Muscle of back (tissue), 13 donors: ENCODE results near the gene CALM1. TPM values are rescaled to one million over a fixed set of nuclear protein-coding genes. Genes with fewer than 3 reads are reported as not detected.

Experiments used
- DNase-seq, 3 donors: peaks; one replicate each; pipeline versions ENCODE4 v3.0.0 to v3.0.0-alpha.2; 2013
- long read RNA-seq, 9 donors: transcript quantifications; one replicate each; lab custom pipeline, GENCODE V29; 2026
- polyA plus RNA-seq, 10 donors: library from polyadenylated mRNA; unstranded; fragments of 120-200 nt; gene quantifications; one replicate each; pipeline ENCODE4 v1.2.1, GENCODE V29; 2013; ENCODE audit not compliant: insufficient read length in 10 of 10

The CALM1 gene
- 100 to 1,000 TPM; 198 to 307 (median 264) TPM for polyA plus RNA-seq
- long read RNA-seq, donor 1, full-length matches to known transcripts: 311 of 525 reads
- long read RNA-seq, donor 1, partial matches to known transcripts: 214 of 525 reads
- long read RNA-seq, donor 1, other reads (novel, unspliced or antisense): 0 of 525 reads
- long read RNA-seq, donor 2, full-length matches to known transcripts: 239 of 364 reads
- long read RNA-seq, donor 2, partial matches to known transcripts: 125 of 364 reads
- long read RNA-seq, donor 2, other reads (novel, unspliced or antisense): 0 of 364 reads
- long read RNA-seq, donor 3, full-length matches to known transcripts: 3 of 3 reads
- long read RNA-seq, donor 3, partial matches to known transcripts: 0 of 3 reads
- long read RNA-seq, donor 3, other reads (novel, unspliced or antisense): 0 of 3 reads
- long read RNA-seq, donor 4, full-length matches to known transcripts: 207 of 311 reads
- long read RNA-seq, donor 4, partial matches to known transcripts: 104 of 311 reads
- long read RNA-seq, donor 4, other reads (novel, unspliced or antisense): 0 of 311 reads
- long read RNA-seq, donor 5, full-length matches to known transcripts: 442 of 689 reads
- long read RNA-seq, donor 5, partial matches to known transcripts: 233 of 689 reads
- long read RNA-seq, donor 5, other reads (novel, unspliced or antisense): 14 of 689 reads
- long read RNA-seq, donor 6, full-length matches to known transcripts: 358 of 537 reads
- long read RNA-seq, donor 6, partial matches to known transcripts: 173 of 537 reads
- long read RNA-seq, donor 6, other reads (novel, unspliced or antisense): 6 of 537 reads
- long read RNA-seq, donor 7, full-length matches to known transcripts: 200 of 270 reads
- long read RNA-seq, donor 7, partial matches to known transcripts: 70 of 270 reads
- long read RNA-seq, donor 7, other reads (novel, unspliced or antisense): 0 of 270 reads
- long read RNA-seq, donor 8, full-length matches to known transcripts: 316 of 575 reads
- long read RNA-seq, donor 8, partial matches to known transcripts: 259 of 575 reads
- long read RNA-seq, donor 8, other reads (novel, unspliced or antisense): 0 of 575 reads
- long read RNA-seq, donor 9, full-length matches to known transcripts: 52 of 69 reads
- long read RNA-seq, donor 9, partial matches to known transcripts: 17 of 69 reads
- long read RNA-seq, donor 9, other reads (novel, unspliced or antisense): 0 of 69 reads

DNA sequence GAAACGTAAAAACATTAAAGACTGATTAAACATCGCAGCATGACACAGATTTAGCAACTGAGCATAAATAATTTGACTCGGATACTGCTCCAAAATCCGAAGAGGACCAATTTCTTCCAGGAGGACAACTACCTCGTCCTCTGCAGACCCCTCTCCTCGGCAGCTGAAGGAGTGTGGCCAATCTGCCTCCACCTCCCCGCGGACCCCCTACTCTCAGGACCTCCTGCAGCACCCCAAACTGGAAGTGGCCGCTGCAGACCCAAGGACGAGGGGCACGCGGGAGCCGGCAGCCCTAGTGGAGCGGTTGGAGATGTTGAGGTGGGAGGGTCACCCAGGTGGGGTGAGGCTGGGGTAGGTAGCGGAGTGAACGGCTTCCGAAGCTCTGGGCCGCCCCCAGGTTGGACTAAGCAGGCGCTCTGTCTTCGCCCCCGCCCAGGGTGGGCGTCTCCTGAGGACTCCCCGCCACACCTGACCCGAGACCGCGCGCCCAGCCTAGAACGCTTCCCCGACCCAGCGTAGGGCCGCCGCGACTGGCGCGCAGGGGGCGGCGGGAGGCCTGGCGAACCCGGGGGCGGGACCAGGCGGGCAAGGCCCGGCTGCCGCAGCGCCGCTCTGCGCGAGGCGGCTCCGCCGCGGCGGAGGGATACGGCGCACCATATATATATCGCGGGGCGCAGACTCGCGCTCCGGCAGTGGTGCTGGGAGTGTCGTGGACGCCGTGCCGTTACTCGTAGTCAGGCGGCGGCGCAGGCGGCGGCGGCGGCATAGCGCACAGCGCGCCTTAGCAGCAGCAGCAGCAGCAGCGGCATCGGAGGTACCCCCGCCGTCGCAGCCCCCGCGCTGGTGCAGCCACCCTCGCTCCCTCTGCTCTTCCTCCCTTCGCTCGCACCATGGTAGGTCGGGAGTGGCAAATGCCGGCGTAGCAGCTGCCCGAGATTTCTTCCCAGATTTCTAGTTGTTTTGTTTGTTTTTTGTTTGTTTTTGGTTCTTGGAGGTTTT is at the start of gene CALM1:
Gene CALM1 (plus strand): TSS at position 689 of the 999 bp plus-strand sequence. CDS start 202 bp downstream, at position 891.
- DNase-seq: peak; percentile 96 to 98 (median 98)

DNA sequence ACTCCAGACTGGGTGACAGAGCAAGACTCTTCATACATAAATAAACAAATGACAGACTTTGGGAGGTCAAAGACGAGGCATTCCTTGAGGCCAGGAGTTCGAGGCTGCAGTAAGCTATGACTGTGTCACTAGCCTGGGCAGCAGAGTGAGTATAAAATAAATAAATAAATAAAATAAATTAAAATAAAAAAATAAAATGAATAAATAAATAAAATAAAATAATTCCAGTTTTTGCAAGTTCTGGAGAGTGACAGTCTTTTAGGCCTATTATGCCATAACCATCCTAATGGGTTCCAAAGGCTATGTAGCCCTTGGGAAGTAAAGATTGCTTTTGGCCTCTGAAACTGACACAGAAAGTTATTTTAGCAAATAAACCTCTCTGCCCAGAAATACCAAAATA is 48.6 kb upstream of the CALM1 start:
- no peak for DNase-seq

DNA sequence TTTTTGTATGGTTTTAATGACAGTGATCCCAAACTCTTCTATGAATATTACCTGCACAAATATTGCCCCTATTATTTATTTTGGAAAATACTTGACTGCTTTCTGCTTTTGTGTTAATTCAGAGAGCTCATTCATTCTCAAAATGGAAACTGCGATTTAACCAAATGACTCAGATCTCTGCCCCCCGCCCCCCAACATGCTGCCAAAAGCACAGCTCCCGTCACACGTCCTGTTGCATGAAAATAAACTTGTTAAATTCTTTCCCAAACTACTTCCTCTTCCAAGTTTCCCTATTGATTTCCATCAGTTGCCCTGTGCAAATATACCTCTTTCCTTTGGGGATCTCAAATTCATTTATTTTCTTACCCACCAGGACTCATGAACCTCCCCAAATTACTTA is 47.1 kb upstream of the CALM1 start:
- no peak for DNase-seq

DNA sequence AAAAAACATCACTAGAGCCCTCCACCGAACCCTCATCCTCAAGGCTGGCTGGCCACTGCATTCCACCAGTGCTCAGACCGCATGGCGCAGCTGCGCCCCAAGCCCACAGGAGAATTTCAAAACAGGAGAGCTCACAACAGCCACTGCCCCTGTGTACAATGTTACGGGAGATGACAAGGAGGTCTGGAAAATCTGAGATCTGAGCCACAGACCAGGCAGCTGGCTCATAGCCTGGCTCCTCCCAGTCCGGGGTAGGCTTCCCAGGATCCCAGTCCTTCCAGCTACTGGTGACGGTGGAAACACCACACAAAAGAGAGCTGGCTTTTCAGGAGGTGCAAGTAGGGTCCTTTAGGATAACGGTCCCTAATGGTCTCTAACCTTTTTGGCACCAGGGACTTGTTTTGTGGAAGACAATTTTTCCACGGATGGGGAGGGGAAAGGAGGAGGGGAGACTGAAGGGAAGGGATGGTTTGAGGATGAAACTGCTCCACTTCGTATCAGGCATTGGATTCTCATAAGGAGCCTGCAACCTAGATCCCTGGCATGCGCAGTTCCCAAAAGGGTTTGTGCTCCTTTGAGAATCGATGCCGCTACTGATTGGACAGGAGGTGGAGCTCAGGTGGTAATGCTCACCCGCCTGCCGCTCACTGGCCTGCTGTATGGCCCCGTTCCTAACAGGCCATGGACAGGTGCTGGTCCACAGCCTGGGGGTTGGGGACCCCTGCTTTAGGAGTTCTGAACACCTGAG is 42.1 kb upstream of the CALM1 start:
- DNase-seq: peak in 1 of 3 donors; percentile 13

DNA sequence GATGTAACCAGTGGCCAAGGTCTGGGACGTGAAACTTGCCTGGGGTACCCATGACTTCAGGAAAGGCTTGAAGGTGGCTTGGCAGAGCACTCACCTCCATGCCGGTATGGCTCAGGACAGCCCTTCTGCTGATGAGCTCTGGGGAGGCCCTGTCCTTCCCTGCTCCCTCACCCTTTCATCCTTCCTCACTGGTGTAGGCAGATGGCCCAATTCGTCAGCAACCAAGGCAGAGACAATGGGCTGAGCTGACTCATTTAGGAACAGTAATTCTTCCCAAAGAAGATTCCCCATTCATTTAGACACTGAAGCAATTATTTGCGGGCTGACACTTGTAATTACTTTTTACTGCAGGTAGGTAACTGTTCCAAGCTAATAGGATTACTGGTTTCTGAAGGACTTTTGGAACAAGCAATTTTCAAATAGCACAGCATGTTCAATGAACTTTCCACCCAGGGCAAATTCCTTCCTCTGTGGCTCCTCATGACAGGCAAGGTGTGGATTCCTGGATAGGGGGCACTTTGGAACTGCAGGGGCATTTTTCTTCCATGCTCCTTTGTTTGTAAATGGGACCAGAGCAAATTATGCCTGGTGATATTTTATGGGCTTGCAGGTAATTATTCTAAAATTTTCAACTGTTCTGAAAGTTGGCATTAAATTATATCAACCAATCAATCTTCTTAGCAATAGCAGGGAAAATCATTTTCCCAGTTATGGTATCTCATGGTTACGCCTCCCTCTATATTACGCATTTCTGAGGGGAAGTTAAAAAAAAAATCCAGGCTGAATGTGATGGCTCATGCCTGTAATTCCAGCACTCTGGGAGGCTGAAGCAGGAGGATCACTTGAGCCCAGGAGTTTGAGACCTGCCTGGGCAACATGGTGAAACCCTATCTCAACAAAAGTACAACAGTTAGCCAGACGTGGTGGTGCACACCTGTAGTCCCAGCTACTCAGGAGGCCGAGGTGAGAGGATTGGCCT is 41.0 kb upstream of the CALM1 start:
- DNase-seq: no peak

DNA sequence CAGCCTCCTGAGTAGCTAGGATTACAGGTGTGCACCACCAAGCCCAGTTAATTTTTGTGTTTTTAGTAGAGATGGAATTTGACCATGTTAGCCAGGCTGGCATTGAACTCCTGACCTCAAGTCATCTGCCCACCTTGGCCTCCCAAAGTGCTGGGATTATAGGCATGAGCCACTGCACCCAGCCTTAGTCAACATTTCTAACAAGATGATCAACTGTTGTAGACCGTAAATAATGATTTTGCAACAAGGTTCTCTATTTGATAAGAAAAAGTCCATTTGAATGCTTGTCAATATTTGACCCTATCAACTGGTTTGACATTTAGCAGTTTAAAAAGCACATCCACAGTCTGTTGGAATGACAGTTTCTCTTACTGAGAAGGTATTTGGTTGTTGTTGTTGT is 39.9 kb upstream of the CALM1 start:
- DNase-seq: no peak

DNA sequence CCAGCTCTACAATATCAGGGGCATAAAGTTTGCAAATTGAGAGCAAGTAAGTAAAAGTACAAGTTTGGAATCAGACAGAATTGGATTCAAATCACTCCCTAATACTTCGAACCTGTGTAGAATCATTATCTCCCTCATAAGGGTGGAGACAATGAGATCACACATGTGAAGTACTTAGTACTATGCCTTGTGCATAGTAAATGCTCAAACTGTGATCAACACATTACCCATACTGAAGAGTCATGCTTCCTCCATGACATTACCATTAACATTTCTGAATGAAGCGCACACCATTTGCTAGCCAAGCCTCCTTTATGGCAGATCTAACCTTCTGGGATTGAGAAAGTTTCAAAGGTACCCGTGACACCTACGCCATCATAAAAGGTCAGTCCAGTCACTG is 38.5 kb upstream of the CALM1 start:
- DNase-seq: no peak

DNA sequence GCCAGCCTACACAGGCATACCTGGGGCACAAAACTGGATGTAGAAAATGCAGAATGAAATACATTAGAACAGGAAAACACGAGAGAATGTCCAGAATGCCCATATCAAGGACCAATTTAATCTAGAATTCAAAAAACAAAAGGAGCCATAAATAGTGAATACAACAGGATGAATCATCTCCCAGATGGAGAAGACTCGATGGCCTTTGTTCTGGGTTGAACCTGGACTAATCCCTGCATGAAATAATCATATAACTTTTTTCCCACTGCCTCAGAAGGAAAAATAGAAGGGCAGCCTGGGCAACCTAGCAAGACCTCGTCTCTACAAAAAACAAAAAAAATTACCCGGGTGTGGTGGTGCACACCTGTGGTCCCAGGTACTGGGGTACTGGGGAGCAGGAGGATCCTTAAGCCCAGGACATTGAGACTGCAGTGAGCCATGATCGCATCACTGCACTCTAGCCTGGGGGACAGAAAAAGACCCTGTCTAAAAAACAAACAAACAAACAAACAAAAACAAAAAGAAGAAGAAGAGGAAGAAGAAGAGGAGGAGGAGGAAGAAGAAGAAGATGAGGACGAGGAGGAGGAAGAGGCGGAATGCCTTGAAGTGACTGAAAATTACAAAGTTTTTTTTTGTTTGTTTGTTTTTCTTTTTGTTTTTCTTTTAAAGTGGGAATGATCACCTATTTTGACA is 34.8 kb upstream of the CALM1 start:
- DNase-seq: no peak

DNA sequence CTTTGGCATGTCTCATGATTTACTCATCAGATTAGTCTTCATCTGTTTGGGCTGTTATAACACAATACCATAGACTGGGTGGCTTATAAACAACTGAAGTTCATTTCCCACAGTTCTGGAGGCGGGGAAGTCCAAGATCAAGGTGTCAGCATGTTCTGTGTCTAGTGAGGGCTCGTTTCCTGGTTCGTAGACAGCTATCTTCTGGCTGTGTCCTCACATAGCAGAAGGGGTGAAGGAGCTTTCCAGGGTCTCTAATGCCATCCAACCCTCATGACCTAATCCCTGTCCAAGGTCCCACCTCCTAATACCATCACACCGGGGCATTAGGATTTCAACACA is 34.3 kb upstream of the CALM1 start:
- DNase-seq: no peak

DNA sequence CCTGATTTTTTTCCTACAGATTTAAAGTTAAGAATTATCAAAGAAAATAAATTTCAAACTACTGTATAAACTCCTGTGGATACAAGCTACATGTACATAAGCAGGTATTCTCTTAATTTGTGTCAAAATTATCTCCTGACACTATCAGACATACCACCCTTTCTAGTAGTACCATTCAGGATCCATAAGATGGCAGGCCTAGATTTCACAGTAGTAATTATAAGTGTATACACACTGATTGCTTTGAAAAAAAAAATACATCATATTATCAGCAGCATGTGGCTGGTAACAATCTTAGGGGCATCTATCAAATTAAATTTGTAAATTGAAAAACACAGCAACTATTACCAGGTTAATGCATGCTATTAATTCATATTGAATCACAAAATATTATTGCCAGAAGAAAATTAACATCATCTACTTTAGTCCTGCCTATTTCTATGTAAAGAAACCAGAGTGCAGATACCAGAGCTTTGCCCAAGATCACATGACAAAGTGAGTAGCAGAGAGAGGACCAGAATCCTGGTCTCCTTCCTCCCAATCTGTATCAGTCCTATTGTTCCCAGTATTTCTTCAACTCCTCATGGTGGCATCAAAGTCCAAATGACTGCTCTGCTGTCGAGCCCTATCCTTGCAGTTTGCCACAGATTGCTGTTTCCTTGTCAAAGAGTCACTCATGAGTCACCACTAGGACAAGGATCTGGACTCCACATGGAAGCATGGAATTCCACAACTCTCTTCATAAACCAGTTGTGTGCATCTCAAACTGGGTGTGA is 27.7 kb upstream of the CALM1 start:
- DNase-seq: no peak

DNA sequence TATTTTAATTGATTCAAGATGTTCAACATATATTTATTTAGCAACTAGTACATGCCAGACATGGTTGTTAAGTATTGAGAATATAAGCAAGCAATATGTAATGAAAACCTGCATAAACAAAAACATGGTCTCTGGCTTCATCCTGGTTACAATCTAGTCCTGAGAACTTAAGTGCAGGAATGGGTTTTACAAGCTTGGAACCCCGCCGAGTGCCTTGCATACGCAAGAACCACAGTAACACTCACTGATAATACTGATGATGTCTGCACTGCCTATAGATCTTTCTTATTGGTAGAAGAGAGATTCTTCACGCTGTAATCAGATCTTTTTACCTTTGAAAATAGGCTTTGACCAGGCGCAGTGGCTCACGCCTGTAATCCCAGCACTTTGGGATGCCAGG is 22.9 kb upstream of the CALM1 start:
- no peak for DNase-seq

DNA sequence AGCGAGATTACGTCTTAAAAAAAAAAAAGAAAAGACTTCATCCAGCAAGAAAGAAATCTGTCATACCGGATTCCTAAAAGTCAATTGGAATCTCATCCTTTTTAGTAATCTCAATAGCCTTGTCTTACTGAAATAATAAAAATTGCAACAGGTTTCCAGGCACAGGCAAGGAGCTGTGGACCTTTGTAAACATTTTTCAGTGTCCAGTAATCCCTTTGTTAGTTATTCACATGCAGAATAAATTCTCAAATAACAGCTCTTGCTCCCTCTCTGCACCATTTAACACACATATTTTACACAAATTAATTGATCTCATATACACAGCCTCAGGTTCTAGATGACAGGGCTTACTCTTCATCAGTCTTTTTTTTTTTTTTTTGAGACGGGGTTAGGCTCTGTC is 22.0 kb upstream of the CALM1 start:
- no peak for DNase-seq

DNA sequence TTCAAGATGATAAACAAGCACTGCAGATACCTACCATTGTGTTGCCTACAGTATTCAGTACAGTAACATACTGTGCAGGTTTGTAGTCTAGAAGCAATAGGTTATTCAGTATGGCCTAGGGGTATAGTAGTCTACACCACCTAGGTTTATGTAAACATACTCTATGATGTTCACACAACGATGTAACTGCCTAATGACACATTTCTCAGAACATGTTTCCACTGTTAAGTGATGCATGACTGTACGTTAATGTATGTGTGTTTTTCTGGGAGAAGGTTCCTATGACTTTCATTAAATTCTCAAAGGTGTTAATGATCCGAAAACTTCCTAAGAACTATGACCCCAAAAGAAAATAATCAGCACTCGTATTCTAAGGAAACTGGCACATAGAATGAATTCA is 20.9 kb upstream of the CALM1 start:
- DNase-seq: no peak

DNA sequence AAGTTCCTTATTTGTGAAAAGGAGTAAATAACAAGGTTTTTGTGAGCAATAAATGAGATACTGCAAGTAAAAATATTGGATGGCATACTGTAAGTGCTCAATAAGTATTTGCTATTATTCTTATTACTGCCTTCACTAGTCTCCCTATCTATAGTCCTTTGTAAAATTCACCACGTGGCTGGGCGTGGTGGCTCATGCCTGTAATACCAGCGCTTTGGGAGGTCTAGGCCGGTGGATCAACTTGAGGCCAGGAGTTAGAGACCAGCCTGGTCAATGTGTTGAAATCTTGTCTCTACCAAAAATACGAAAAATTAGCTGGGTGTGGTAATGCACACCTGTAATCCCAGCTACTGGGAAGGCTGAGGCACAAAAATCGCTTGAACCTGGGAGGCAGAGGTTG is 18.6 kb upstream of the CALM1 start:
- no peak for DNase-seq

DNA sequence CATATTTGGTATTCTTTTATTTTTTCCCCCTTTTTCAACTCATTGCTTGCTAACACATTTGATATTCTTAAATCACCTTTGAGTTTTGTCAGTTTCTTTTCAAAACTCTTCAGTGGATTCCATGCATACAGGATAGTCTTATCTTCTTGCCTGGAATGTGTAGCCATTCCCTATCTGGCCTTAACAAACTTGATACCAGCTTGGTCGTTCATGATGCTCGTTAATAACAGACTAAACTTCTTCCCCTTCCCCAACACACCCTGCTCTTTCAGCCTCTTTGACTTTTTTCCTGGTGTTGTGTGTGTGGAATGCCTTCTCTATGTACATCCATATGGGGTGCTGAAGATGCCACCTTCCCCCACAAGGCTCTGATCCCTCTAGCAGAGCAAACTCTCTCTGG is 17.7 kb upstream of the CALM1 start:
- DNase-seq: no peak

DNA sequence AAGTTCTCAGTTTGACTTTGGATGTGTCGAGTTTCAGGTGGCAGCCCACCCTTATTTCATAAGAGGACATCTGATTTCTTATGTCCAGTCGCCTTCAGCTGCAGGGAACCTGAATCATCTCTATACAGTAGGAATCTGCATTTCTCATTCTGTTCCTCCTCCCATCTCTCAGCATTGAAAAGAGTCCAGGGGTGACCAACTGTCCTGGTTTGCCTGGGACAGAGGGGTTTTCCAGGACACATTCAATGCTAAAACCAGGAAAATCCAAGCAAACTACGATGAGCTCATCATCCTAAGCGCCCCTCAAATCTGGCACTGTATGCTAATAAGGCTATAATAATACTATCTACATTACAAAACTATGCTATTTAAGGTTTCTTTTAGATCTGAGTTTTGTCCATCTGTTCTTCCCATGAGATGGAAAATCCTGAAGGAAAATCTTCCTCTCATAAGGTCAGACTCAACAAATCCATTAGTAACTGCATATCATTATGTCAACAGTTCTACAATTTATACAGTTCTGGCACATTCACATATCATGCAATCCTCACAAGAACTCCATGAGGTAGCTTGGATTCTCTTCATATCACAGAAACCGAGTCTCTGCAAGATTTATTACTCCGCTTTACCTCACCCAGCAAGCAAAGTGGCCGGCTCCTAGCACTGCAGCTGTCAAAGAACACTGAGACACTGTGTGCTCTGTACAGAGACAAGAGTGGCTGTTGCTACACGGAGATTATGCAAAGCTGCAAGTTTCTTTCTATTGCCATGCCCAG is 15.6 kb upstream of the CALM1 start:
- peak in 2 of 3 donors; percentile 54 to 85 for DNase-seq

DNA sequence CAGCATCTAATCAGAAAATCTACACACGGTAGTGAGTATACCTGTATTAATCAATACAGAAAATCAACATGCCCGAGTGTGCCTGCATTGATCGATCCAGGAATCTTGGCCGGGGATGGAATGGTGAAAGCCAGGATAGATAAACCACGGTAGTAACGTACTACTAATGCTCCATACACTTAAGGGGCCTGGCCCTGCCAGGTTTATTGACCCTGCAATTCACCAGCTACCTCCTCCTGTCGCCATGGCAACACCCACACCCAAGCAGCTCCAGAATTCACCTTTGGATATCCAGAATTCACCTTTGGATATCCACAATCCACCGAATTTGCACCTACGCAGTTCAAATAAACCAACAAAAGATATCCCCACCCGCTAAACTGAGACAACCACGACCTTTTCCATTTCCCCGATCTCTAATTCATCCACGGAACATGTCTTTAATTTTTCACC is 14.8 kb upstream of the CALM1 start:
- DNase-seq: peak in 1 of 3 donors; percentile 42
